Endothelial cell of umbilical vein (primary cell): ENCODE data around the gene ZNF790. TPM values are rescaled to one million over a fixed set of nuclear protein-coding genes. Genes with fewer than 3 reads are reported as not detected.

Experiments used
- BruUV-seq: library from RNA; stranded (reverse); fragments of 400-500 nt; replicated peaks from 2 replicates; lab custom pipeline; 2021; lab: Mats Ljungman, UMichigan
- CTCF ChIA-PET: fragments of 300-600, 350-600 bp; sonication (Branson Sonifier 250); formaldehyde crosslinking; loops from one replicate; lab custom pipeline; 2021; ENCODE audit warnings: antibody characterized with exemption, inconsistent platforms; lab: Charles Lee
- POLR2A ChIA-PET: fragments of 300-600, 350-600 bp; sonication (Branson Sonifier 250); formaldehyde crosslinking; loops from one replicate; lab custom pipeline; 2021; ENCODE audit warnings: antibody characterized with exemption, inconsistent platforms; lab: Charles Lee
- DNase-seq: peaks from one replicate; pipeline ENCODE4 v3.0.0-alpha.2; 2011; ENCODE audit warnings: low read depth, low spot score
- FAIRE-seq: peaks from 2 replicates; lab custom pipeline; 2011; peaks lifted over from hg19 to GRCh38; lab: Jason Lieb, UNC
- H2AFZ ChIP-seq: 2 replicates; pipeline ENCODE4 v1.6.0; 2012; ENCODE audit warnings: low read depth, low read length, control low read depth, inconsistent platforms
- H3K27ac ChIP-seq: 2 replicates; pipeline ENCODE4 v1.5.1; 2011; ENCODE audit warnings: low read depth, mild to moderate bottlenecking, control low read depth, low read length, moderate library complexity; ENCODE audit not compliant: insufficient read depth
- H3K27me3 ChIP-seq, 2 experiments: 2 replicates each; pipeline versions ENCODE4 v1.6.0 to v1.6.1; 2011; ENCODE audit warnings: low read length in 2 of 2, mixed read lengths in 1 of 2; ENCODE audit not compliant: control insufficient read depth in 2 of 2, insufficient read depth in 2 of 2
- H3K36me3 ChIP-seq, 2 experiments: 2 replicates in 1 of 2; 3 replicates in 1 of 2; pipeline ENCODE4 v1.5.1; 2011; ENCODE audit warnings: low read length in 2 of 2, mild to moderate bottlenecking in 1 of 2, moderate library complexity in 1 of 2; ENCODE audit not compliant: control insufficient read depth in 2 of 2, insufficient read depth in 2 of 2; ENCODE audit errors: extremely low read depth in 1 of 2
- H3K4me1 ChIP-seq: 3 replicates; pipeline ENCODE4 v1.5.1; 2011; ENCODE audit warnings: mild to moderate bottlenecking, low read length; ENCODE audit not compliant: control insufficient read depth, insufficient read depth; ENCODE audit errors: extremely low read depth
- H3K4me2 ChIP-seq: 2 replicates; pipeline ENCODE4 v1.6.1; 2011; ENCODE audit warnings: low read length, control low read depth, mixed read lengths; ENCODE audit not compliant: insufficient read depth
- H3K4me3 ChIP-seq, 3 experiments: fragments of 200-600 bp in 1 of 3; sonication (generic), shearing (Covaris generic) in 1 of 3; replicated peaks in 1 of 3; 2 replicates each; pipeline ENCODE4 v1.5.1; 2011 to 2016; ENCODE audit warnings: control low read depth in 3 of 3, low read length in 3 of 3, mild to moderate bottlenecking in 2 of 3, inconsistent platforms in 1 of 3, low read depth in 1 of 3, moderate library complexity in 1 of 3; ENCODE audit not compliant: insufficient read depth in 1 of 3
- H3K79me2 ChIP-seq: 2 replicates; pipeline ENCODE4 v1.6.0; 2012; ENCODE audit warnings: low read length, inconsistent platforms; ENCODE audit not compliant: control insufficient read depth, insufficient read depth
- H3K9ac ChIP-seq: replicated peaks from 2 replicates; pipeline ENCODE3; 2011; ENCODE audit warnings: low read length, control low read depth; ENCODE audit not compliant: insufficient read depth; ENCODE audit errors: extremely low read depth
- H3K9me1 ChIP-seq: replicated peaks from 3 replicates; pipeline ENCODE4 v1.6.0; 2011; ENCODE audit warnings: mild to moderate bottlenecking, low read length; ENCODE audit not compliant: control insufficient read depth, insufficient read depth; ENCODE audit errors: extremely low read depth
- H3K9me3 ChIP-seq: replicated peaks from 2 replicates; pipeline ENCODE4 v1.5.1; 2012; ENCODE audit warnings: low read length, inconsistent platforms; ENCODE audit not compliant: control insufficient read depth, insufficient read depth
- H4K20me1 ChIP-seq: replicated peaks from 2 replicates; pipeline ENCODE3; 2011; ENCODE audit warnings: mild to moderate bottlenecking, low read length; ENCODE audit not compliant: control insufficient read depth, insufficient read depth; ENCODE audit errors: extremely low read depth
- EZH2 ChIP-seq: IDR thresholded peaks from 2 replicates; pipeline ENCODE4 v1.6.1; 2012; ENCODE audit warnings: borderline replicate concordance, low read depth, mild to moderate bottlenecking, moderate library complexity, low read length, inconsistent platforms; ENCODE audit not compliant: severe bottlenecking
- FOS ChIP-seq: IDR thresholded peaks from 2 replicates; pipeline ENCODE4 v1.6.1; 2011; ENCODE audit warnings: mild to moderate bottlenecking, low read length, moderate library complexity, borderline replicate concordance; ENCODE audit not compliant: insufficient read depth
- POLR2A ChIP-seq: IDR thresholded peaks from 2 replicates; pipeline ENCODE4 v1.6.1; 2012; ENCODE audit warnings: low read depth, mild to moderate bottlenecking, control low read depth, low read length
- POLR2AphosphoS5 ChIP-seq: IDR thresholded peaks from 2 replicates; pipeline ENCODE4 v1.6.1; 2012; ENCODE audit warnings: low read depth, mild to moderate bottlenecking, control low read depth, low read length, moderate library complexity; ENCODE audit not compliant: insufficient read depth
- dilution Hi-C: fragments of 300-500 bp; cut with MboI; formaldehyde crosslinking; loops from one replicate; pipeline ENCODE4 v1.15.0; 2019; ENCODE audit warnings: low sequenced_read_pairs; ENCODE audit not compliant: extremely low pct_ligation_motif_present
- intact Hi-C: fragments of 100-400 bp; cut with micrococcal nuclease; formaldehyde crosslinking; loops from one replicate; pipeline ENCODE4 v1.10.0; 2022
- polyA plus RNA-seq, 4 experiments: library from polyadenylated mRNA; depleted of rRNA in 3 of 4; stranded (reverse) in 3 of 4; unstranded in 1 of 4; fragments of >200 nt; gene quantifications; 2 replicates each; pipeline versions ENCODE4 v1.2.1 to v1.2.3, GENCODE V29; 2011 to 2012; ENCODE audit warnings: missing spikeins in 1 of 4
- total RNA-seq: library from RNA; stranded (reverse); gene quantifications from 2 replicates; pipeline ENCODE4 v1.2.3, GENCODE V29; 2021

The ZNF790 gene
- total and polyA plus RNA-seq, 2 donors (not counting 3 experiments of a cell fraction or from before 2014, with no cell fraction given) = 2.1 to 5.6 TPM

DNA sequence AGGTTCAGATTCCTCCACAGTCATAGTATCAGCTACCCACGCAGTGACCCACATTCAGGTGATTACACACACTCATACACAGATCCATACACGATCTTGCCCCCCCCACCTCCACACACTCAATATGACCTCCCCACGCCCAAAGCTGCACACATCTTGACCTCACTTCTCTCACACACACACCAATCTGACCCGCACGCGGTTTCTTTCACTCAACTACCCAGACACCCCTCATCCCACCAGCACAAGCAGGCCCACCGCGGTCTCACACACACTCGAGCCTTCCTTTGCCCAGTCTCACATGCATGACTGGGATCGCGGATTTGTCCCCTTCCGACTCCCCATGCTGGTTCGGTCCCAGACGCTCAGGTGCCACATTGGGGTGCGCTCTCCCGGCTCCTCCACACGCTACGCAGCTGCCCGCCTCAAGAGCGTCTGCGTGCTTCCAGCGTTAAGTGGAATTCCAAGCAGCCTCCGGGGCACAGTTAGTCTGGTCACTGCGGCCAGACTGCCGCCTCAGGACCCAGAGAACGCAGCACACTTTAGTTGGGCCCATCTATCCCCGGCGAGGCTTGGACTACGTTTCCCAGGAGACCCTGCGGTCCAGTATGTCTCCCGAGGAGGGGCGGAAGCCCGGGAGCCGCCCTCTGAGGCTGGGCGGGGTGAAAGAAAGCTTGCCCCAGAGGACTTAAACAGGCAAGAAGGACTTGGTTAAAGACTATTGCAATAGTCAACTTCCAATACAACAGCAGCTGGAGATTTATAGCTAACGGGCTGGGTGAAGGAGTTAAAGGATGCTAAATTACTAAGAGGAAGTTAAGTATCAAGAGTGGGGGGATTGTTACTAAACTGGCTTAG lies 11.7 kb upstream of the ZNF790 start:
- CTCF ChIA-PET = interaction anchor here (0.9 to 1.3 kb wide), 6 partner anchors 11 to 79 kb away, joined by 3 to 12 read pairs (median 3); partner anchors contain the start of gene ZNF790
- Histone ChIP-seq H3K9me3 (no peaks in the 10 kb centered on the region), H3K9ac (peak overlapping the region; percentile 69), H3K4me3 (peak overlapping the region; percentile 49 to 75 (median 72)), H2AFZ (peak overlapping the region; percentile 98), H3K4me2 (peak overlapping the region; percentile 66), H3K27ac (peak overlapping the region; percentile 83), H4K20me1 (no peaks in the 10 kb centered on the region), H3K36me3 (no peaks in the 10 kb centered on the region), H3K4me1 (peaks cover 10% of the 10 kb centered on the region), H3K9me1 (no peaks in the 10 kb centered on the region), H3K79me2 (no peaks in the 10 kb centered on the region), H3K27me3 (no peaks in the 10 kb centered on the region)
- BruUV-seq = no TSS peak
- POLR2A ChIA-PET = interaction anchor here (0.6 to 2.7 kb wide), 6 partner anchors 9 to 930 kb away, joined by 3 to 26 read pairs (median 5); partner anchors contain the start of genes ZNF573 and ZNF790
- TF ChIP-seq POLR2A = no peak
- TF ChIP-seq FOS = no peak
- TF ChIP-seq POLR2AphosphoS5 = peak; percentile 23
- no peak for TF ChIP-seq EZH2
- FAIRE-seq (peak; percentile 91), DNase-seq (peak; percentile 94)
- intact Hi-C loops (loop anchor here (1.0 to 5.0 kb wide), 6 partner anchors 12 to 322 kb away; partner anchors contain the start of genes ZNF260, ZNF420, ZNF568 and ZNF790), dilution Hi-C loops (no loop called here)

DNA sequence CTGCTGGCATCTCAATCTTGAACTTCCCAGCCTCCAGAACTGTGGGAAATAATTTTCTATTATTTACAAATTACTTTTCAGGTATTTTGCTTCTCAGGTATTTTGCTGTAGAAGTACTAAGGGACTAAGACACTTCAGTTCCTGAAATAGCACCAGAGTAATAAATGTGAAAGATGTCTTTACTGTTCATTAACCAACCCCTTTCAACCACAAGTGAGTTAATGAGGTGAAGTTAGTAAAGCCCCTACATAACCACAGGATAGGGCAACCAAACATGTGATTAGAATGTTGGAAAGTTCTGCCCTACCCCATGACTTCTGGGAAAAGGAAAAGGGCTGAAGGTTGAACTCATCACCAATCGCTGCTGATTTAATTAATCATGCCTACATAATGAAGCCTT lies 9.8 kb upstream of the ZNF790 start:
- POLR2A ChIA-PET = no interaction called here
- dilution Hi-C loops = no loop called here
- CTCF ChIA-PET = no interaction called here

More for the DNA sequence above, 9.8 kb upstream of the ZNF790 start:
- no peak overlapping the region for H2AFZ ChIP-seq
- no peaks in the 10 kb centered on the region for H3K27me3 ChIP-seq
- intact Hi-C loops = no loop called here
- no peak overlapping the region for H3K4me2 ChIP-seq
- H3K4me1 ChIP-seq = peaks cover 10% of the 10 kb centered on the region
- H3K9me3 ChIP-seq = no peaks in the 10 kb centered on the region
- no peaks in the 10 kb centered on the region for H3K36me3 ChIP-seq
- TF ChIP-seq POLR2AphosphoS5 = no peak
- H4K20me1 ChIP-seq = no peaks in the 10 kb centered on the region
- no peaks in the 10 kb centered on the region for H3K9me1 ChIP-seq
- H3K4me3 ChIP-seq = no peak overlapping the region
- BruUV-seq = no TSS peak
- FAIRE-seq (no peak), DNase-seq (no peak)
- no peaks in the 10 kb centered on the region for H3K79me2 ChIP-seq
- no peak overlapping the region for H3K27ac ChIP-seq
- no peak overlapping the region for H3K9ac ChIP-seq
